GOT3 (cell line): ENCODE results near the gene CLMP.
"Not testable (repeated sequence)": the region's sequence is repeated elsewhere in the genome, so short reads cannot be mapped to it uniquely, and the experiment has no call there.

Source experiments
- DNase-seq: peaks from one replicate; lab custom pipeline; 2025; ENCODE audit warnings: mixed read lengths; lab: John Stamatoyannopoulos, UW

CLMP gene

GRCh38 chr11:123168241-123168640 is 26.8 kb downstream of the CLMP start:
- no peak for DNase-seq

GRCh38 chr11:123166071-123166559 is 28.9 kb downstream of the CLMP start:
- DNase-seq = no peak

- no peak for DNase-seq
Measured at GRCh38 chr11:123164732-123165450, 30.2 kb downstream of the CLMP start.

GRCh38 chr11:123163621-123164020 is 31.4 kb downstream of the CLMP start:
- no peak for DNase-seq

- no peak for DNase-seq
Measured at GRCh38 chr11:123161376-123162030, 33.5 kb downstream of the CLMP start.

GRCh38 chr11:123159183-123159857 is 35.7 kb downstream of the CLMP start:
- DNase-seq = no peak

- no peak for DNase-seq
Measured at GRCh38 chr11:123158033-123159003, 36.7 kb downstream of the CLMP start.

GRCh38 chr11:123152951-123153350 is 42.1 kb downstream of the CLMP start:
- DNase-seq = no peak

GRCh38 chr11:123152346-123152745 is 42.7 kb downstream of the CLMP start:
- not testable (repeated sequence) for DNase-seq

- DNase-seq = no peak
Measured at GRCh38 chr11:123151796-123152195, 43.3 kb downstream of the CLMP start.

- no peak for DNase-seq
Measured at GRCh38 chr11:123151366-123151765, 43.7 kb downstream of the CLMP start.

GRCh38 chr11:123150882-123151281 is 44.2 kb downstream of the CLMP start:
- no peak for DNase-seq

GRCh38 chr11:123148965-123149364 is 46.1 kb downstream of the CLMP start:
- no peak for DNase-seq

GRCh38 chr11:123145661-123146060 is 49.4 kb downstream of the CLMP start:
- no peak for DNase-seq

- no peak for DNase-seq
Measured at GRCh38 chr11:123145220-123145619, 49.8 kb downstream of the CLMP start.

GRCh38 chr11:123144707-123145106 is 50.3 kb downstream of the CLMP start:
- no peak for DNase-seq

GRCh38 chr11:123143921-123144320 is 51.1 kb downstream of the CLMP start:
- DNase-seq = no peak

- DNase-seq = no peak
Measured at GRCh38 chr11:123143476-123143875, 51.6 kb downstream of the CLMP start.

GRCh38 chr11:123139206-123139605 is 55.8 kb downstream of the CLMP start:
- DNase-seq = no peak

- DNase-seq = peak; percentile 10
Measured at GRCh38 chr11:123137431-123138224, 57.4 kb downstream of the CLMP start.
